ENCODE data around the gene TPMT.
A peak's percentile ranks its signal among the peaks of the same experiment; 100 is the strongest.

Gene TPMT

DNA sequence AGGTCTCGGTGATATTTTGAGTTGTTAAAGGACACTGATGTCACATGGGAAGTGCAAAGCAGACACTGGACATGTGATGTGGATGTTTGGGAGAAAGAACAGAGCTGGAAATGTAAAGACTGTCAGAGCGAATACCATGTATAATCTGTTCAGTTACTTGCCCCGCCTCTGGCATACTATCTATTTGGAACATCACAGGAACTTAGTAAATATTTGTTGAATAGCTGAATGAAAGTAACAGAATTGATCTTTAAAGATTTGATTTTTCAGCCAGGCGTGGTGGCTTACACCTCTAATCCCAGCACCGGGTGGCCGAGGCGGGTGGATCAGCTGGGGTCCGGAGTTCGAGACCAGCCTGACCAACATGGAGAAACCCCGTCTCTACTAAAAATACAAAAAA is 18.6 kb downstream of the TPMT start:
- H3K9ac ChIP-seq (ENCODE audit: low read length) = no peak overlapping the region
- H3K27me3 ChIP-seq (replicated peaks; ENCODE audit: control insufficient read depth, insufficient read depth, low read length) = no peaks in the 10 kb centered on the region
- no peak overlapping the region for H3K4me3 ChIP-seq (ENCODE audit: low read length)
- no peak for DNase-seq (ENCODE audit: low read depth)
- H3K4me1 ChIP-seq (ENCODE audit: control insufficient read depth, insufficient read depth, low read length) = no peaks in the 10 kb centered on the region
- no peaks in the 10 kb centered on the region for H3K9me3 ChIP-seq (ENCODE audit: control insufficient read depth, low read length)
- peaks cover 22% of the 10 kb centered on the region for H3K36me3 ChIP-seq (ENCODE audit: control insufficient read depth, insufficient read depth, low read length, severe bottlenecking)

DNA sequence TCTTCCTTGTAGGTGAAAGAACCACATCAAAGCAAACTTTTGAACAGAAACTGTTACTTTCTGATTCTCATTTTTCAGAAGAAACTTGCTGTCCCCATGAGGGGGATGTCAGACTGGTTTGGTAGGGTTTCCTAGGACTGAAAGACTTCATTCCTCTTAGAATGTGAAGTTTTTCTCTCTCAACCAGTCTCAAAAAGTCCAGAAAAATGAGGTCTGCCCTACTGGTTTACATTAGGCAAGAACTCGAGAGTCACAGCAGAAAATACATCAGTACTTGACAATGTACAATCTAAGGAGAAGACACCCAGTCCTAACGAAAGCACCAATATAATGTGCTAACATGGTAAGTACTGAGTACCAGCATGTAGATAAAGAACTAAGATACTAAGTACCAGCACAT is 19.7 kb downstream of the TPMT start:
- Histone ChIP-seq H3K9ac (ENCODE audit: low read length) (no peak overlapping the region), H3K9me3 (ENCODE audit: control insufficient read depth, low read length) (no peaks in the 10 kb centered on the region), H3K4me3 (ENCODE audit: low read length) (no peak overlapping the region), H3K27me3 (replicated peaks; ENCODE audit: control insufficient read depth, insufficient read depth, low read length) (no peaks in the 10 kb centered on the region), H3K4me1 (ENCODE audit: control insufficient read depth, insufficient read depth, low read length) (no peaks in the 10 kb centered on the region), H3K36me3 (ENCODE audit: control insufficient read depth, insufficient read depth, low read length, severe bottlenecking) (peaks cover 22% of the 10 kb centered on the region)
- DNase-seq (ENCODE audit: low read depth) = no peak

DNA sequence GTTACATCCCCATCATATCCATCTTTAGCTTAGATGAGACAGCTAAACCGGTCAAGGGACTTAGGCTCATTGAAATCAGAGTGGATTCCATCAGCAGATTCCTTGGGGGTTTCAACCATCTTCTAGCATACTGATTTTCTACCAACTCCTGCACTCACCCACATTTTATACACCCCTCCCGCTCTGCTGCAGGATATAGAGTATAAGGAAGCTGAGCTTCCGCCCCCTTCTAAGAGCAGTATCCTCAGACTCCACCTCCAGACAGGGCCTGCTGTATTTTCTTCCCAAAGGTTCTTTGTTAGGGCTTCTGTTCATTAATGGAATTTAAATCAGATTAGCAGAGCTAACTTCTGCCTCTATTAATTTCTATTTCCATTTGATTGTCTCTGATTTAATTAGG is 22.5 kb downstream of the TPMT start:
- H3K27me3 ChIP-seq (replicated peaks; ENCODE audit: control insufficient read depth, insufficient read depth, low read length) = no peaks in the 10 kb centered on the region
- peaks cover 12% of the 10 kb centered on the region for H3K36me3 ChIP-seq (ENCODE audit: control insufficient read depth, insufficient read depth, low read length, severe bottlenecking)
- no peaks in the 10 kb centered on the region for H3K9me3 ChIP-seq (ENCODE audit: control insufficient read depth, low read length)
- H3K4me1 ChIP-seq (ENCODE audit: control insufficient read depth, insufficient read depth, low read length) = no peaks in the 10 kb centered on the region
- DNase-seq (ENCODE audit: low read depth) = no peak
- no peak overlapping the region for H3K4me3 ChIP-seq (ENCODE audit: low read length)
- no peak overlapping the region for H3K9ac ChIP-seq (ENCODE audit: low read length)

DNA sequence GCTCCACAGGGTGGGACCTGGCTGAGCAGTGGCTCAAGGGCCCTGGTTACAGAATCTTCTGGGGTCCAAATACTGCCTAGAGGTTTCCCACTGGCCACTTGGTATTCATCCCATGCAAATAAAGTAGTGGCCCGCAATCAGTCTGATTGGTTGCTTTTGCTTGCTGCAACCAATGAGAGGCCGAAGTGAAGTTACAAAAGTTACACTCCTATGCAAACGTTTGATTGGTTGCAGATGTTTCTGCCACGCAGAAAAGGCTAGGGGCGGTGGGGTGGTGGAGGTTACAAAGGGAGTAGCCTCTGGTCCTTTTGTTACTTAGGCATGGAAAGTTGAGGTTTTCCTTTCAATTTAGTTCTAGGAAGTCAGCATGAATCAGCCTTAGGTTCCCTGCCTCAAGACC is 28.8 kb downstream of the TPMT start:
- H3K9me3 ChIP-seq (ENCODE audit: control insufficient read depth, low read length) = no peaks in the 10 kb centered on the region
- peak; percentile 40 for DNase-seq (ENCODE audit: low read depth)
- H3K36me3 ChIP-seq (ENCODE audit: control insufficient read depth, insufficient read depth, low read length, severe bottlenecking) = no peaks in the 10 kb centered on the region
- H3K9ac ChIP-seq (ENCODE audit: low read length) = no peak overlapping the region
- peak overlapping the region; percentile 15 for H3K4me3 ChIP-seq (ENCODE audit: low read length)
- H3K27me3 ChIP-seq (replicated peaks; ENCODE audit: control insufficient read depth, insufficient read depth, low read length) = no peaks in the 10 kb centered on the region
- H3K4me1 ChIP-seq (ENCODE audit: control insufficient read depth, insufficient read depth, low read length) = peaks cover 6% of the 10 kb centered on the region

DNA sequence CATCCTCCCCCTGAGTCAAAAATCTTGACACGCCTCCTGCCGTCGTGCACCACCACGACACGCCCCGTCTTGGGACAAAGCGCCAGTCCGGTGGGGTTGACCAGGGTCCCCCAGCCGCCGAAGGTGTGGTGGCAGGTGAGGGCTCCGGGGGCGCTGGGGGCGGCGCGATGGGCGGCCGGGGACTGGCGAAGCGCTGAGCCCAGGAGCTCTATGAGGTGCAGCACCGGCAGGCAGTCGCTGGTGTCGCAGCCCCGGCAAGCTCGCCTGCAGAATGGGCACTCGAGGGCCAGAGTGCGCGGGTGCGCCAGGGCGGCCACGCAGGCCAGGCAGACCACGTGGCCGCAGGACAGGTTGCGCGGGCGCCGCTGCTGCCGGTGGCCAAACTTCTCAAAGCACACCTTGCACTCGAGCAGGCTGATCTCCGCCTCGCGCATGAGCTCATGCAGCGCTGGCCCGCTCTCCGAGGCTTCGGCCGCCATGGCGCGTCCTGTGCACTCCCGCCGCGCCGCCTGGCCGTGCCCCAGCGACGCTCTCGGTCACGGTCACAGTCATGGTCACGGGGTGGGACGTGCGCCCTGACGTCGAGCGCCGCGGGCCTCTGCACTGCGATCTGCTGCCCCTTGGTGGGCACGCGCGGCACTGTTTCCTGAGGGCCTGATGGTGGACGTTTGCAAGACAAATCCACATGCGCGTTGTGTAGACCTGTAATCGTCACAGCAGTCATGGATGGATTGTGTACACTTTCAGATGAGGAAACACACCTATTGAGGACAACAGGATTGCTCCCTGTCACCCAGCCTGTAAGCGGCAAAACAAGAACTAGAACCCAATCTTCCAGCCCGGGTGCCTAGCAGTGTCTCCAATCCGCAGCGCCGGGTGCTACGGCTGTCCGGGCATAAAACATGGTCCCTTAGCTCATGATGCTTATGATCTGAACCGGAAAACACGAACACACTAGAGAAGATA is 32.5 kb downstream of the TPMT start, which contains the start of gene NHLRC1:
Gene NHLRC1 (minus strand): TSS at position 550 of the 966 bp plus-strand sequence. CDS start 71 bp downstream, at position 479.
- Histone ChIP-seq H3K9ac (ENCODE audit: low read length) (peak within 1 kb of the TSS; percentile 85), H3K9me3 (ENCODE audit: control insufficient read depth, low read length) (no peaks in the 10 kb centered on the region), H3K36me3 (ENCODE audit: control insufficient read depth, insufficient read depth, low read length, severe bottlenecking) (no peaks in the 10 kb centered on the region), H3K4me3 (ENCODE audit: low read length) (peak within 1 kb of the TSS; percentile 84), H3K27me3 (replicated peaks; ENCODE audit: control insufficient read depth, insufficient read depth, low read length) (no peaks in the 10 kb centered on the region), H3K4me1 (ENCODE audit: control insufficient read depth, insufficient read depth, low read length) (peaks cover 6% of the 10 kb centered on the region)
- DNase-seq (ENCODE audit: low read depth) = peak; percentile 95

DNA sequence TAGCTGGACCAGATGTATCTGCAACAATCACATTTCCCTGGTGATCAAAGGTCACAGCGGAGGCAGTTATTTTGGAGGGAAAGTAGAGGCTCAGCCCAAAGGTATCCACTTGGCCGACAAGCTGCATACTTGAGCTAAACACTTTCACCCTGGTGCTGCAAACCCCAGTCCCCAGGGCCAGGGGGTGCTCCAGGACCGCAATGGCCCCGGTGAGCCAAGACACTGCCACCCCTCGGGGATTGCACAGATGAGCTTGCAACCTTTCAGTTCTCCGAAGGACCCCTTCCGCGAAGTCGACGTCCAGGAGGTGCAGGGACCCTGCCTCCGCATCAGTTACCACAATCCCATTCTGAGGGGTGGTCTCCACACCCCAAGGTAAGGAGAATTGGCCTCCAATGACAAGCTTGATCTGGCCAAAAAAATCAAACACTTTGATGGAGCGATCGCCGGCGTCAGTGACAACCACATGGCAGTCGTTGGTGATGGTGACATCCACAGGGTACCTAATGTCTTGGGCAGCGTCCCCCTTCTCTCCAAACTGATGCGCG is 33.2 kb downstream of the TPMT start:
- no peaks in the 10 kb centered on the region for H3K36me3 ChIP-seq (ENCODE audit: control insufficient read depth, insufficient read depth, low read length, severe bottlenecking)
- DNase-seq (ENCODE audit: low read depth) = no peak
- no peaks in the 10 kb centered on the region for H3K9me3 ChIP-seq (ENCODE audit: control insufficient read depth, low read length)
- H3K4me3 ChIP-seq (ENCODE audit: low read length) = peak overlapping the region; percentile 84
- peaks cover 6% of the 10 kb centered on the region for H3K4me1 ChIP-seq (ENCODE audit: control insufficient read depth, insufficient read depth, low read length)
- no peaks in the 10 kb centered on the region for H3K27me3 ChIP-seq (replicated peaks; ENCODE audit: control insufficient read depth, insufficient read depth, low read length)
- H3K9ac ChIP-seq (ENCODE audit: low read length) = no peak overlapping the region

DNA sequence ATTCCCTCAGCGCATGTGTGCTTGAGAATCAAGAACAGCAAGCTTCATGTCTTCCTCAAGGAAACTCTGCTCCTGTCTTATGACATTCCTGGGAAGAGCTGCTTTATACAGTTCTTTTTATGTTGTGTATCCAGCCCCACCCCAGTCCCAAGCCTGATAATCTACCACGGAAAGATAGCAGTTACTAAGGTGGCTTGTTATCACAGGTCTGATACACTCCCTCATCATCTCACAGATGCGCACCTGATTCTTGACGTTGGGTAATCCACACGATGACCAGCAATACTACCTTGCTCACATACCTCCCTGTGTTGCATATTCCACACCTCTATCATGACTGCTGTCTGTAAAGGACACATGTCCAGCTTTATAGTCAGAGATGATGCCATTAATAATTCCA is 35.6 kb downstream of the TPMT start:
- Histone ChIP-seq H3K4me3 (ENCODE audit: low read length) (no peak overlapping the region), H3K27me3 (replicated peaks; ENCODE audit: control insufficient read depth, insufficient read depth, low read length) (no peaks in the 10 kb centered on the region), H3K9ac (ENCODE audit: low read length) (no peak overlapping the region), H3K36me3 (ENCODE audit: control insufficient read depth, insufficient read depth, low read length, severe bottlenecking) (no peaks in the 10 kb centered on the region), H3K9me3 (ENCODE audit: control insufficient read depth, low read length) (no peaks in the 10 kb centered on the region), H3K4me1 (ENCODE audit: control insufficient read depth, insufficient read depth, low read length) (peaks cover 6% of the 10 kb centered on the region)
- no peak for DNase-seq (ENCODE audit: low read depth)

DNA sequence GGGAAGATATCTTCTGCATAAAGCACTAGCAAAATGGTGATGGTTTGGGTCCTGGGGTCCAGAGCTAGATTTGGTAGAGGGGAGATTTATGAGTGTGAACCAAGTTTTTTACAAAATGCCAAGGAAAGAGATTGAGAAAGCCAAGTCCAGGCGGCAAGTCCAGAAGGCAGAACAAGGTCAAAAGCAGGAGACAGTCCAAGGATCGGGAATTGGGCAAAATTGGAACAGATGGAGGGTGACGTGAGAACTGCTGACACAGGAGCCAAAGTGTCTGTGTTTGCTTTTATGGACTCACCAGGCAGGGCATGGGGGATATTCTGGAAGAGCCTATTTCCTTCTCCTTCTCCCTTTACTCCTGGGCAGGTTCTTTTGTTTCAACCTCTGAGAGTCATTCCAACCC is 36.5 kb downstream of the TPMT start:
- Histone ChIP-seq H3K27me3 (replicated peaks; ENCODE audit: control insufficient read depth, insufficient read depth, low read length) (no peaks in the 10 kb centered on the region), H3K36me3 (ENCODE audit: control insufficient read depth, insufficient read depth, low read length, severe bottlenecking) (no peaks in the 10 kb centered on the region), H3K4me3 (ENCODE audit: low read length) (no peak overlapping the region), H3K4me1 (ENCODE audit: control insufficient read depth, insufficient read depth, low read length) (peaks cover 6% of the 10 kb centered on the region), H3K9me3 (ENCODE audit: control insufficient read depth, low read length) (no peaks in the 10 kb centered on the region), H3K9ac (ENCODE audit: low read length) (no peak overlapping the region)
- DNase-seq (ENCODE audit: low read depth) = no peak

DNA sequence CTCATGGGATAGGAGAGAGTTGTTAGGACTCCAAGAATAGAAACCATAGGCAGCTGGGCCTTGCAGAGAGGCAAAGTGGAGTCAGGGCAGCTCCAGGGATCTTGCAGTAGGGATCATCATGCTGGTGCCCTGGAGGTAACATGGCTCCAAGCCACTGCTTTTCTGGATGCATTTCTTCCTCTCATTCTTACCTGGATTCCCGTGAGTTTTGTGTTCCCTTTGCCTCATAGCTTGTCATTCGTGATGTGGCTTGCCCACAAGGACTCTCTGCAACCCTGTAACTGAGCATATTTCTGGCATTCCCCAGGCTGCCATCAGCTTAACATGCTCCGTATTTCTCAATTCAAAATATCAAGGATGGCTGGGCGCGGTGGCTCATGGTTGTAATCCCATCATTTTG is 37.7 kb downstream of the TPMT start:
- no peak overlapping the region for H3K4me3 ChIP-seq (ENCODE audit: low read length)
- no peak overlapping the region for H3K9ac ChIP-seq (ENCODE audit: low read length)
- DNase-seq (ENCODE audit: low read depth) = no peak
- H3K27me3 ChIP-seq (replicated peaks; ENCODE audit: control insufficient read depth, insufficient read depth, low read length) = no peaks in the 10 kb centered on the region
- no peaks in the 10 kb centered on the region for H3K9me3 ChIP-seq (ENCODE audit: control insufficient read depth, low read length)
- peaks cover 2% of the 10 kb centered on the region for H3K4me1 ChIP-seq (ENCODE audit: control insufficient read depth, insufficient read depth, low read length)
- no peaks in the 10 kb centered on the region for H3K36me3 ChIP-seq (ENCODE audit: control insufficient read depth, insufficient read depth, low read length, severe bottlenecking)

DNA sequence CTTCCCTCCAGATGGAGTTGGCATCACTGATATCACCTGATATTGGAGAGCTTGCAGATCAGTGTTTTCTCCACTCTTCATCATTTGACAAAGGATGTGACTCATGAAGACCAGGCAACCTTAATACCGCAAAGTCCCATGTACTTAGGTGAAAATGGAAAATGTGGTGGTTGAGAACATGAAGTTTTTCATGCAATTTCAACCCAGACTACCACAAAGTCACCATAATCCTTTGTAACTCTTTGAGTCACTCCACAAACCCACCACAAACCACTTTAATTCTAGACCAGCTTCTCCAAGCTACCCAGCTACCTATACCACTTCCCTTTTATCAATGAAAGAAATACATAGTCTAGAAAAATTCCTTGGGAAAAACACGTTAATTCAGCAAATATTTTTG is 39.5 kb downstream of the TPMT start:
- no peaks in the 10 kb centered on the region for H3K4me1 ChIP-seq (ENCODE audit: control insufficient read depth, insufficient read depth, low read length)
- no peaks in the 10 kb centered on the region for H3K9me3 ChIP-seq (ENCODE audit: control insufficient read depth, low read length)

DNA sequence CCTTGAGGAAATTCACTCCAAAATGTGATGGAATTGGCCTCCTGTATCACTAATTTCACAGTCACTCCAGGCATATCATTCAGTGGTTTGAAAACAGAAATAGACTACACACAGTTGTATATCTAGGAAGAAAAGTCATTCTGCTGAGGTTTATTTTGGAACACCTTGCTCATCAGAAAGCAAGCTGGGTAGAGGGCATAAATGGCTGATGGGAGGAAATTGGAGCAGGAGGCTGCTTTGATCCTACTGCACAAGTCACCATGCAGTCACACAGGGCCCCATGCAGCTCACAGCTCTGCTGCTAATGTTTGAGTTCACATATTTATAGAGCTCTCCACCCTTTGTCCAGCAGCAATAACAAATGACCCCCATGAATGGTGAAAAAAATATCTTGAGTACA is 44.7 kb downstream of the TPMT start:
- H3K36me3 ChIP-seq (ENCODE audit: control insufficient read depth, insufficient read depth, low read length, severe bottlenecking) = no peaks in the 10 kb centered on the region
- H3K9me3 ChIP-seq (ENCODE audit: control insufficient read depth, low read length) = peaks cover 10% of the 10 kb centered on the region
- no peaks in the 10 kb centered on the region for H3K27me3 ChIP-seq (replicated peaks; ENCODE audit: control insufficient read depth, insufficient read depth, low read length)
- H3K4me1 ChIP-seq (ENCODE audit: control insufficient read depth, insufficient read depth, low read length) = no peaks in the 10 kb centered on the region
- H3K9ac ChIP-seq (ENCODE audit: low read length) = no peak overlapping the region
- H3K4me3 ChIP-seq (ENCODE audit: low read length) = no peak overlapping the region
- DNase-seq (ENCODE audit: low read depth) = no peak

More for the DNA sequence above, 39.5 kb downstream of the TPMT start:
- no peak overlapping the region for H3K4me3 ChIP-seq (ENCODE audit: low read length)
- no peaks in the 10 kb centered on the region for H3K36me3 ChIP-seq (ENCODE audit: control insufficient read depth, insufficient read depth, low read length, severe bottlenecking)
- H3K27me3 ChIP-seq (replicated peaks; ENCODE audit: control insufficient read depth, insufficient read depth, low read length) = no peaks in the 10 kb centered on the region
- no peak overlapping the region for H3K9ac ChIP-seq (ENCODE audit: low read length)
- no peak for DNase-seq (ENCODE audit: low read depth)
